Activated CD8-positive, alpha-beta T cell treated with anti-CD3 and anti-CD28 coated beads, Interleukin-2, amount 10 ng/mL, durations not matched to agents 7 days and 5 days (primary cell): Measurements from ENCODE around the gene STT3A. TPM values are rescaled to one million over a fixed set of nuclear protein-coding genes. Genes with fewer than 3 reads are reported as not detected.
A peak's percentile ranks its signal among the peaks of the same experiment; 100 is the strongest.

Experiments used
- ATAC-seq: fragments of 150-1000 bp; cut with Tn5 transposase; one replicate; pipeline ENCODE4 v1.10.0; 2021; ENCODE audit warnings: moderate library complexity
- CTCF ChIA-PET: fragments of 350-600 bp; sonication (Branson Sonifier 250); formaldehyde crosslinking; loops from one replicate; lab custom pipeline; 2021; ENCODE audit warnings: antibody characterized with exemption; lab: Charles Lee
- POLR2A ChIA-PET: fragments of 350-600 bp; sonication (Branson Sonifier 250); formaldehyde crosslinking; loops from one replicate; lab custom pipeline; 2021; ENCODE audit warnings: antibody characterized with exemption; lab: Charles Lee
- DNase-seq: peaks from one replicate; pipeline ENCODE4 v3.0.0-alpha.2; 2020
- H3K27ac Mint-ChIP-seq: one replicate; pipeline ENCODE4 v1.8.0; 2021; ENCODE audit warnings: mild to moderate bottlenecking, mixed read lengths
- H3K27me3 Mint-ChIP-seq: one replicate; pipeline ENCODE4 v1.8.0; 2021; ENCODE audit warnings: low read depth, mixed read lengths
- H3K36me3 Mint-ChIP-seq: one replicate; pipeline ENCODE4 v1.8.0; 2021; ENCODE audit warnings: low read depth, mixed read lengths
- H3K4me1 Mint-ChIP-seq: one replicate; pipeline ENCODE4 v1.8.0; 2021; ENCODE audit warnings: low read depth, mixed read lengths
- H3K4me3 Mint-ChIP-seq: one replicate; pipeline ENCODE4 v1.8.0; 2021; ENCODE audit warnings: mild to moderate bottlenecking, mixed read lengths
- H3K9me3 Mint-ChIP-seq: one replicate; pipeline ENCODE4 v1.8.0; 2022; ENCODE audit warnings: mixed read lengths; ENCODE audit not compliant: insufficient read depth
- total RNA-seq, 2 experiments: library from RNA; stranded (reverse); gene quantifications; one replicate each; pipeline ENCODE4 v1.2.3, GENCODE V29; 2021

STT3A gene
- 100 to 1,000 TPM; 103 to 114 TPM for total RNA-seq

DNA sequence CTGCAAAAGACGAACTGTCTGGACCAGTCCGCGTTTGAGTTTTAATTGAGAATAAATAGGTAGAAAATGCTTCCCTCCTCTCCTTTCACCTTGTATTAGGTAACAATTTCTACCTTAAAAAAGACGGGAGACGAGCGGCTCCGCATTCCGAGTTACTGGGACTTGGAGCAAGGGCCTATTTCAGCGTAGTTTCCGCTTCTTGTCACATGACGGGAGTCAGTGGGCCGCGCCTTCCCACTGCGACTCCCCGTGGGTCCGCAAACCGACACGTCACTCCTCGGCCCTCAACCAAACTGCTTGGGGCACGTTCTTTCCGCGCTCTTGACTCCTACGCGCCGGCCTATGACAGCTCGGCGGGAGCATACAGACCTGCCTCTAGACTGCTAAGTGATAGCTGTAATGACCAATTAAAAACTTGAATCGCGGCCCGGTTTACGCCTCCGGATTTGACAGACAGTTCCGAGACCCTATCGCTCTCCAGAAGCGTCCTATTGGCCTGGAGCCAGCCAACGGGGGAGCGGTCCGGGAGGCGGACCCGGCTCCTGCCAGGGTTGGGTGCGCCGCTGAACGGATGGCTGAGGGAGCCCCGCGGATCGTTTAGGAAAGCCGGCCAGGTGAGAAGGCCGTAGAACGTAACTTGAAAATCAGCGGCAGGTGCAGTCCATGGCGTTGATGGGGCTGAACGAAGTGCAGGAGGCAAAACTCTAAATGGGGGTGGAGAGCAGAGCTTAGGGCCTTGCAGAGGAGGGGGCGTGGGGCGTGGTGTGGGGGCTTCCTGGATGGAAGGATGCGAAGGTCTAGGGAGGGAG, at the start of gene STT3A:
TSS of gene STT3A (plus strand) at position 548 of the 809 bp plus-strand sequence. CDS start 3,064 bp downstream, outside the sequence.
- Mint-ChIP-seq H3K9me3 (no peaks in the 10 kb centered on the region), H3K4me1 (peaks cover 34% of the 10 kb centered on the region), H3K4me3 (peak within 1 kb of the TSS; percentile 93), H3K27ac (peak within 1 kb of the TSS; percentile 96), H3K36me3 (peaks cover 26% of the 10 kb centered on the region), H3K27me3 (no peaks in the 10 kb centered on the region)
- ChIA-PET POLR2A (interaction anchor here (0.6 to 3.8 kb wide), 12 partner anchors 9 to 295 kb away, joined by 3 to 32 read pairs (median 4); partner anchors contain the start of genes CHEK1, EI24 and HYLS1), CTCF (interaction anchor here (1.1 to 4.4 kb wide), 6 partner anchors 10 to 77 kb away, joined by 3 to 25 read pairs (median 6); partner anchors contain the start of genes CHEK1 and EI24)
- ATAC-seq (peak; percentile 98), DNase-seq (peak; percentile 98)

DNA sequence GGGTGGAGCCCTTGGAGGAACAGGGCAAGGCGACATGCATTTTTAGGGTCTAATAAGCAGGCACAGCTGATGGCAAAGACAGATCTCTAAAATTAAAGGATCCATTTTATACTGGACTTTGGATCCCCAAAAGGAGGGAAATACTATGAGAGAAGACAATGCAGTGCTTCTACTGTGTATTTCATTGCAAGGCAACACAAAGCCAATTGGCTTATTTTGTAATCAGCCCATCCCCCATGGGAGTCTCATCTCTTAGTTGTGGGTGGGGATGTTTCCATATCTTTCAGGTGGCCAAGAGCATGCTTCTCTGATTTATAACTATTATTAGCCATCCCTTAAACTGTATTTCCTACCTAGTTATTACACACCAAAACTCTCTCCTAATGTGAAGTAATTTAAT, 41.9 kb upstream of the STT3A start:
- Mint-ChIP-seq H3K27me3 (no peaks in the 10 kb centered on the region), H3K4me1 (no peaks in the 10 kb centered on the region)

DNA sequence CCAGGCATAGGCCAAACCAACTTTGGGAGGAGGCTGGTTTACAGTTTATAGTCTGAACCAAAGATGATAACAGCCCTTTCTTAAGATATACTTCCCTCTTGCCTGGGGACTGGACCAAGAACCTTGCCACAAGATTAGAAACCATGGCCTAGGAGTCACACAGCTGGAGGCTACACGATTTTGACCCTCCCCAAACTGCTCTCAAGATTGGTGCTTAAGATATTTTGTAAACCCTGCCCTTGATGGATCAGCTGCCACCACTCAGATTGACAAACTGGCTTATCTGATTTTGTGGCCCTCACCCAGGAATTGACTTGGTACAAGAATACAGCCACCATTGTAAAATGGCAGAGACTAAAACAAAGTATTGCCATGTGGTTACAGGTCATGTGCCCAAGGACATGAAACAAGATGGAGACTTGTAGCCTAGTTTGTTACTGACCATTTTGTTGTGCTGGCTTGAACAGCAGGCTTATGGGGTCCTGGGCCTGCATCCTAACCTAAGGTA, 40.8 kb upstream of the STT3A start:
- CTCF ChIA-PET: no interaction called here
- POLR2A ChIA-PET: interaction anchor here (0.6 kb wide), 1 partner anchor 63 kb away, joined by 3 read pairs; no protein-coding TSS in a partner anchor
- peaks cover 18% of the 10 kb centered on the region for H3K9me3 Mint-ChIP-seq
- no peaks in the 10 kb centered on the region for H3K27me3 Mint-ChIP-seq
- ATAC-seq: no peak
- H3K36me3 Mint-ChIP-seq: peaks cover 8% of the 10 kb centered on the region
- no peak overlapping the region for H3K27ac Mint-ChIP-seq
- no peaks in the 10 kb centered on the region for H3K4me1 Mint-ChIP-seq
- no peak for DNase-seq
- H3K4me3 Mint-ChIP-seq: no peak overlapping the region

More for the DNA sequence above, 41.9 kb upstream of the STT3A start:
- ChIA-PET POLR2A (no interaction called here), CTCF (no interaction called here)
- Mint-ChIP-seq H3K36me3 (peaks cover 8% of the 10 kb centered on the region), H3K4me3 (no peak overlapping the region), H3K9me3 (peaks cover 18% of the 10 kb centered on the region), H3K27ac (no peak overlapping the region)
- DNase-seq (no peak), ATAC-seq (no peak)

DNA sequence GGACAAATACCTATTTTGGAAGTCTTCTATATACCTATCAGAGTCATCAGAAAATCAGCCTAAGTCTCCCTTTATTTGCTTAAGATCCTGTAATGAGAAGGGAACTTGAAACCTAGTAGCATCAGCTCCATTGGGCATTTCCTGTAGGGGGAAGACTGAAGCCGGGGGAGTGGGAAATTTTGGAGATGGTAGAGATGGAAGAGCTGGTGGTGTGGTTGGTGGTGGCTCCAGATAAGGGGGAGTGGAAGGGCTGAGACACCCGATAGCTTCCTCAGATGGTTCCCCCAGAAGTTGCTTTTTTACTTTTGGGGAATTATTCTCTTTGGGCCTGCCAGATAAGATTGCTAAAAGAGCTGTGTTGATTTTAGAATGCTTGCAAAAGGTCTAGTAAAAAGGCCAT, 39.7 kb upstream of the STT3A start:
- Mint-ChIP-seq H3K27ac (no peak overlapping the region), H3K9me3 (peaks cover 18% of the 10 kb centered on the region), H3K4me1 (no peaks in the 10 kb centered on the region), H3K4me3 (no peak overlapping the region), H3K36me3 (peaks cover 8% of the 10 kb centered on the region), H3K27me3 (peaks cover 2% of the 10 kb centered on the region)
- CTCF ChIA-PET: no interaction called here
- no peak for DNase-seq
- POLR2A ChIA-PET: no interaction called here
- ATAC-seq: no peak

DNA sequence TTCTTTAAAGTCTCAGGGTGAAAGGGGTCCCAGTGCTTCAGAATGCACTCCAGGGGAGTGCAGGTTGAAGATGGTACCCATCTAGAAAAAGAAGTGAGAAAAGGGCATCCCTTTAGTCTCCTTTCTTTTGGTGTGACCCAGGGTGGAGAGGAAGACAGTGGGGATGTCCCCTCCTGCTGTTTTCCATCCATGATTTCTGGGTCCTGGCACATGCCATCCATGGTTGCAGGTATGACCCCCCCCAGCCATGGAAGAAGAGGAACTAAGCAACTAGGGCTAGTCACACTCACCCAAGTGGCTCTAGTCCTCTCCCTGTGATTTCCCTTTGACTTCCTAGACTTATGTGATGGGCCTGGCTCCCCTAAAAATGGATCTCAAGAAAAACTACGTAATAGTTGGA, 39.3 kb upstream of the STT3A start:
- DNase-seq: no peak
- Mint-ChIP-seq H3K9me3 (peaks cover 18% of the 10 kb centered on the region), H3K27me3 (peaks cover 2% of the 10 kb centered on the region), H3K27ac (no peak overlapping the region), H3K36me3 (peaks cover 8% of the 10 kb centered on the region), H3K4me1 (no peaks in the 10 kb centered on the region), H3K4me3 (no peak overlapping the region)
- ChIA-PET CTCF (no interaction called here), POLR2A (no interaction called here)
- ATAC-seq: no peak

DNA sequence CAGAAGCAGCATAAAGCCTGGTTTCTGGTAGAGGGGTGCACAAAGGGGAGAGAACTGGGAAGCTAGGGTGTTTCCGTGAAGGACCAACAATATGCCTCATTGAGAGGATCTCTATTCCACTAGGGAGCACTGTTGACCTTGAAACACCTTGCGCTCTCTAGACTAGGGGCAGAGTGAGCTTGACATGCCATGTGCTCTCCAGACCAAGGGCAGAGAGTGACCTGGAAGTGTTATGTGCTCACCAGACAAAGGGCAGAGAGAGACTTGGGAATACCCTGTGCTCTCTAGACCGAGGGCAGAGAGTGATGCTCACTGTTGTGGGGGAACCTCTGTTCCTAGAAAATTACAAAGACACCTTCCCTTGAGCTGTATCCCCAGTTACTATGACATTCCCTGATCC, 38.6 kb upstream of the STT3A start:
- Mint-ChIP-seq H3K9me3 (peaks cover 18% of the 10 kb centered on the region), H3K4me1 (no peaks in the 10 kb centered on the region), H3K27me3 (peaks cover 2% of the 10 kb centered on the region), H3K36me3 (peaks cover 8% of the 10 kb centered on the region), H3K27ac (no peak overlapping the region), H3K4me3 (no peak overlapping the region)
- CTCF ChIA-PET: interaction anchor here (0.9 kb wide), 1 partner anchor 10 kb away, joined by 3 read pairs; no protein-coding TSS in a partner anchor
- no peak for DNase-seq
- POLR2A ChIA-PET: no interaction called here
- ATAC-seq: no peak

DNA sequence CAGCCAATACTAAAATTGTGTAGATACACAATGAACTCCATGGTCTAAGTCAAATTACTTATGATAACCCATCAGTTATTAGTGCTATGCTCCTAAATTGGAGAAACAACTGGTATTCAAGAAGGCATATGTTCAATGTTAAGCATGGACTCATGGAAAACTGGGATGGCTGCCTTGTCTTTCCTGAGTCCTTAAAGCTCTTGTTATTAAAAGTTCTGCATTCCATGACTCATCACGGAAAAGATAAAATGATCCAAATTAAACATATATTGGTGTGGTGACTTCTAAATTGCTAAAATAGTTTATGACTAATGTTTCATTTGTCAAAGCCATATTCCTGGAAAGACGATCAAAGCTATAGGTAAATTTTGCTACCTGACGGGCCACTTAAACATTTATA, 32.8 kb upstream of the STT3A start:
- H3K36me3 Mint-ChIP-seq: no peaks in the 10 kb centered on the region
- DNase-seq: no peak
- POLR2A ChIA-PET: no interaction called here

DNA sequence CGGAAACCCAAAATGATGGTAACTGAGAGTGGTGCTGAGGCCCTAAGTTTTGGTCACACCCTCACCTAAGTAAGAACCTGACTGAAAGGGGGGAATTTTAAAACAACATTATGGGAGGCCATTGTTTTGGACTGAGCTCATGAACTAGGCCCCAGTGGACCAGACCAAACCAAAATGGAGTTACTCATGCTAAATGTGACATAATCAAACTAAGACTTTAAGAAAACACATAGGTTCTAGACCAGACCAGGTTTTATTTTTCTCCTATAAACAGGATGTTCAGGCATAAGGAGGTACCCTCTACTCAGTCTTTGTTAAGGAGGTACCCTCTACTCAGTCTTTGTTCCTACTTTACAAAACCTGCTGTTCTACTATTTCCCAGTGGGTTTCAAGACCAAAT, 30.7 kb upstream of the STT3A start:
- DNase-seq: no peak
- no peak overlapping the region for H3K4me3 Mint-ChIP-seq
- no peak for ATAC-seq
- ChIA-PET POLR2A (no interaction called here), CTCF (interaction anchor here (0.6 kb wide), 1 partner anchor 644 kb away, joined by 3 read pairs; no protein-coding TSS in a partner anchor)
- peaks cover 5% of the 10 kb centered on the region for H3K4me1 Mint-ChIP-seq
- H3K36me3 Mint-ChIP-seq: no peaks in the 10 kb centered on the region
- H3K27me3 Mint-ChIP-seq: peaks cover 2% of the 10 kb centered on the region
- no peak overlapping the region for H3K27ac Mint-ChIP-seq
- H3K9me3 Mint-ChIP-seq: no peaks in the 10 kb centered on the region

More for the DNA sequence above, 32.8 kb upstream of the STT3A start:
- H3K4me3 Mint-ChIP-seq: no peak overlapping the region
- peaks cover 2% of the 10 kb centered on the region for H3K4me1 Mint-ChIP-seq
- H3K27me3 Mint-ChIP-seq: peaks cover 2% of the 10 kb centered on the region
- no peak overlapping the region for H3K27ac Mint-ChIP-seq
- no peaks in the 10 kb centered on the region for H3K9me3 Mint-ChIP-seq
- no peak for ATAC-seq
- CTCF ChIA-PET: interaction anchor here (1.0 to 1.2 kb wide), 2 partner anchors 8 to 12 kb away, joined by 3 read pairs; no protein-coding TSS in a partner anchor

DNA sequence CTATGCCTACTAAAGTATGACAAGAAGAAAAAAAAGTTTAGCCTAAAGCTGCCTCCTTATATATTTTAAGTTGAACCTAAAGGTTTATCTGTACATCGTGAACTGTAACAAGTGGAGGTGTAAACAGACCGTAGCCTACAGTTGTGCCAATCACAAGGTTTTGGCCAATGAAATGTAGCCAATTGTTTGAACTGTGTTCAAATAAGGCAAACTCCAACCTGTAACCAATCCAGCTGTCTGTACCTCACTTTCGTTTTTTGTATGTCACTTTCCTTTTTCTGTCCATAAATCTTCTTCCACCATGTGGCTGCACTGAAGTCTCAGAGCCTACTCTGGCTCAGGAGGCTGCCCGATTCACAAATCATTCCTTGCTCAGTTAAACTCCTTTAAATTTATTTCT, 30.2 kb upstream of the STT3A start:
- Mint-ChIP-seq H3K9me3 (no peaks in the 10 kb centered on the region), H3K27me3 (no peaks in the 10 kb centered on the region), H3K4me1 (peaks cover 9% of the 10 kb centered on the region), H3K36me3 (no peaks in the 10 kb centered on the region), H3K27ac (no peak overlapping the region), H3K4me3 (no peak overlapping the region)
- DNase-seq: no peak
- ChIA-PET POLR2A (no interaction called here), CTCF (interaction anchor here (0.6 kb wide), 1 partner anchor 644 kb away, joined by 3 read pairs; no protein-coding TSS in a partner anchor)
- no peak for ATAC-seq

DNA sequence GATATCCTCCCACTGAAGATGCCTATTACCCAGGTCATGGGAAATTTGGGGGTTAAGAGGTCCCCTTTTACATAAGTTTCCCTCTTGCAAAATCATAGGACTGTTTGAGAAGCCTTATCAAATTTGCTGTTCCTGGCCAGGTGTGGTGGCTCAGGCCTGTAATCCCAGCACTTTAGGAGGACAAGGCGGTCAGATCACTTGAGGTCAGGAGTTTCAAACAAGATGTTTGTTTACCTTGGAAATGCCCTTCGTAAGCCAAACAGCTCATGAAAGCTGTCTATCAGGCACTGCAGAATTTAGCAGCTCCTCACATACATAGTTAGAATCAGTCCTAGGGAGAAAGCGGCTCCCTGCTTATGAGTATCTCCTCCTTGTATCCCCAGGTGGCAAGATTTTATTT, 28.3 kb upstream of the STT3A start:
- no peaks in the 10 kb centered on the region for H3K9me3 Mint-ChIP-seq
- H3K4me1 Mint-ChIP-seq: peaks cover 12% of the 10 kb centered on the region
- H3K4me3 Mint-ChIP-seq: no peak overlapping the region
- DNase-seq (no peak), ATAC-seq (no peak)
- H3K27ac Mint-ChIP-seq: no peak overlapping the region
- ChIA-PET CTCF (interaction anchor here (1.5 kb wide), 1 partner anchor 10 kb away, joined by 3 read pairs; no protein-coding TSS in a partner anchor), POLR2A (interaction anchor here (0.6 kb wide), 1 partner anchor 1547 kb away, joined by 3 read pairs; no protein-coding TSS in a partner anchor)
- no peaks in the 10 kb centered on the region for H3K27me3 Mint-ChIP-seq
- H3K36me3 Mint-ChIP-seq: no peaks in the 10 kb centered on the region

DNA sequence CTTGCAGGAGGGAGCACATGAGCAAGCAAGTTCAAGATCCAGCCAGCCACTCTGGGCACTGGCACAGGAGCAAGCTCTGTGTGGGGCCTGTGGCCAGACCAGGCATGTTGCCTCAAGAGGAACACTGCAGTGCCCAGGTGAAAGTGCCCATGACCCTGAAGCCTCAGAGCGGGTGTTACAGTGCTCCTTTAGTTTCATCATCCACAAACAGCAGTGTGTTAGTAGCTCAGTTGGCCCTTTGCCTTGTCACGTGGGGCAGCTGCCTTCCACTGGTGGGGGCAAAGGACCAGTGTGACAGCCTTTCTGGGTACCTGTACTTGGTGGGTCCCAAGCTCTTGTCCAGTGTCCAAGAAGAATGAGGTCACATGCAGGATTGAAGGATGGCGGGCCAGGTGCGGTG, 26.4 kb upstream of the STT3A start:
- Mint-ChIP-seq H3K4me1 (peaks cover 24% of the 10 kb centered on the region), H3K27me3 (no peaks in the 10 kb centered on the region), H3K9me3 (no peaks in the 10 kb centered on the region), H3K4me3 (no peak overlapping the region), H3K27ac (no peak overlapping the region), H3K36me3 (peaks cover 4% of the 10 kb centered on the region)
- DNase-seq (no peak), ATAC-seq (no peak)
- ChIA-PET POLR2A (interaction anchor here (1.1 kb wide), 1 partner anchor 26 kb away, joined by 3 read pairs; the partner anchor contains the start of gene STT3A), CTCF (interaction anchor here (1.4 to 1.6 kb wide), 2 partner anchors 20 to 26 kb away, joined by 3 read pairs; partner anchors contain the start of gene STT3A)
